Measurements from ENCODE around the gene RGL3. TPM values are rescaled to one million over a fixed set of nuclear protein-coding genes. Genes with fewer than 3 reads are reported as not detected.

The RGL3 gene
- total RNA-seq, 1 donor from 2014 or later = 9.2 TPM

DNA sequence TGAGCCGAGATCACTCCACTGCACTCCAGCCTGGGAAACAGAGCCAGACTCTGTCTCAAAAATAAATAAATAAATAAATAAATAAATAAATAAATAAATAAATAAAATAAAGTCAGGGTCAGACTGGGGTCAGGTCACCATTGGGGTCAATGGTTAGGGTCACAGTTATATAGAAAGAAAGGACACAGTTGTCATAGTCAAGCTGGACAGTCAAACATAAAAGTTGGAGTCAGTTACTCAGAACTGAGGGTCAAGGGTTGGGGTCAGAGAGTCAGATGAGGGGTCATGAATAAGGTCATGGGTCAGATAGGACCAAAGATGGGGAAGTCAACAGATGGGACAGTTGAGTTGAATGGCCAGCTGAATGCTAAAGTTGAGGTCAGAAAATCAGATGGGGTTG, 18.3 kb downstream of the RGL3 start:
- no peak for DNase-seq
- Histone ChIP-seq H3K36me3 (peaks cover 2% of the 10 kb centered on the region), H3K4me3 (no peak overlapping the region), H3K9me3 (replicated peaks) (no peaks in the 10 kb centered on the region), H3K27ac (replicated peaks) (no peak overlapping the region), H3K4me1 (peaks cover 12% of the 10 kb centered on the region), H3K27me3 (ENCODE audit: low read depth) (peaks cover under 1% of the 10 kb centered on the region)
- TF ChIP-seq, protein P1, sequence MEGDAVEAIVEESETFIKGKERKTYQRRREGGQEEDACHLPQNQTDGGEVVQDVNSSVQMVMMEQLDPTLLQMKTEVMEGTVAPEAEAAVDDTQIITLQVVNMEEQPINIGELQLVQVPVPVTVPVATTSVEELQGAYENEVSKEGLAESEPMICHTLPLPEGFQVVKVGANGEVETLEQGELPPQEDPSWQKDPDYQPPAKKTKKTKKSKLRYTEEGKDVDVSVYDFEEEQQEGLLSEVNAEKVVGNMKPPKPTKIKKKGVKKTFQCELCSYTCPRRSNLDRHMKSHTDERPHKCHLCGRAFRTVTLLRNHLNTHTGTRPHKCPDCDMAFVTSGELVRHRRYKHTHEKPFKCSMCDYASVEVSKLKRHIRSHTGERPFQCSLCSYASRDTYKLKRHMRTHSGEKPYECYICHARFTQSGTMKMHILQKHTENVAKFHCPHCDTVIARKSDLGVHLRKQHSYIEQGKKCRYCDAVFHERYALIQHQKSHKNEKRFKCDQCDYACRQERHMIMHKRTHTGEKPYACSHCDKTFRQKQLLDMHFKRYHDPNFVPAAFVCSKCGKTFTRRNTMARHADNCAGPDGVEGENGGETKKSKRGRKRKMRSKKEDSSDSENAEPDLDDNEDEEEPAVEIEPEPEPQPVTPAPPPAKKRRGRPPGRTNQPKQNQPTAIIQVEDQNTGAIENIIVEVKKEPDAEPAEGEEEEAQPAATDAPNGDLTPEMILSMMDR (IDR thresholded peaks at IDR 0.05; ENCODE audit: borderline replicate concordance) = no peak
- intact Hi-C loops (cut with micrococcal nuclease) = no loop called here

DNA sequence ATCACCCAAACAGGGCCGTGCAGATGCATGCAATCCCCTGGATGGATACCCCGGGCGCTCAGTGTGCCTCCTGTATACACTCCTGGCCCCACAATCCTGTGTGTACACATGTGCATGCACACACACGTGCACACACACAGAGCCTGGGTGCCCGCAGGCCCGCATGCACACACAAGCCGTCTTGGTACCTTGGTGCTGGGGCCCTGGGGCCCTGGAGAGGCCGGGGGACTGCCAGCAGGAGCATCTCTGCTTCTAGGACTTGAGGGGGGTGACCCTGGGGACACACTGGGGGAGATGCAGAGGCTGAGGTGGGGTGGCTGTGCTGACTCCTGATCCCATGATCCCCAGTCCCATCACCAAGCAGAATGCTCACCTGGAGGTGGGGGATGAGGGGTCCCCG, 19.4 kb downstream of the RGL3 start:
- Histone ChIP-seq H3K36me3 (peaks cover 2% of the 10 kb centered on the region), H3K4me3 (no peak overlapping the region), H3K4me1 (peaks cover 5% of the 10 kb centered on the region), H3K27ac (replicated peaks) (no peak overlapping the region), H3K9me3 (replicated peaks) (no peaks in the 10 kb centered on the region), H3K27me3 (ENCODE audit: low read depth) (no peaks in the 10 kb centered on the region)
- DNase-seq = no peak
- intact Hi-C loops (cut with micrococcal nuclease) = no loop called here
- TF ChIP-seq, protein P1 (IDR thresholded peaks at IDR 0.05; ENCODE audit: borderline replicate concordance) = no peak

DNA sequence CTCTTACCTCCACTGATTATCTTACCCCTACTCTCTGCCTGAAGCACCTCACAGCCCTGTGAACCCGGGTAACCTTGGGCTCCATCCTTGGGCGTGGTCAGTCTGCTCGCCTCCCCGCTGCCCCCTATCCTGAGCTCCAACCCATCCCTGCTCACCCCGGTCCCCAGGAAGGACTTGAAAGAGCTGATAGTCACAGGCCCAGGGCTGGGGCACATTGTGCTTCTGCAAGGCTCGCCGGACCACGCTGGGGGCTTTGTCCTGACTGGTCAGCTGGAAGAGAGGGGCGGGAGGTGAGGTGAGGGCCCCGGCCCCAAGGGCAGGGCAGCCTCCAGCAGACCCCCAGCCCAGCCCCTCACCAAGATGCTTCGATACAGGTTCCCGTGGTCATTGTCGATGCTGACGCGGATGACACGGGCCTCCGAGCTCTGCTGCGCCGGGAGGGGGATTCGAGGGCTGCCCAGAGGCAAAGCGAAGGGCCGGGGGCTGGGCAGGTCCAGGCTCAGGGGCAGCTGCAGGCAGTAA, 22.0 kb downstream of the RGL3 start:
- no peak overlapping the region for H3K27ac ChIP-seq (replicated peaks)
- intact Hi-C loops (cut with micrococcal nuclease) = no loop called here
- H3K27me3 ChIP-seq (ENCODE audit: low read depth) = peaks cover 4% of the 10 kb centered on the region
- H3K4me3 ChIP-seq = no peak overlapping the region
- no peaks in the 10 kb centered on the region for H3K9me3 ChIP-seq (replicated peaks)
- no peaks in the 10 kb centered on the region for H3K4me1 ChIP-seq
- H3K36me3 ChIP-seq = peaks cover 2% of the 10 kb centered on the region
- DNase-seq = no peak
- TF ChIP-seq, protein P1 (IDR thresholded peaks at IDR 0.05; ENCODE audit: borderline replicate concordance) = no peak

DNA sequence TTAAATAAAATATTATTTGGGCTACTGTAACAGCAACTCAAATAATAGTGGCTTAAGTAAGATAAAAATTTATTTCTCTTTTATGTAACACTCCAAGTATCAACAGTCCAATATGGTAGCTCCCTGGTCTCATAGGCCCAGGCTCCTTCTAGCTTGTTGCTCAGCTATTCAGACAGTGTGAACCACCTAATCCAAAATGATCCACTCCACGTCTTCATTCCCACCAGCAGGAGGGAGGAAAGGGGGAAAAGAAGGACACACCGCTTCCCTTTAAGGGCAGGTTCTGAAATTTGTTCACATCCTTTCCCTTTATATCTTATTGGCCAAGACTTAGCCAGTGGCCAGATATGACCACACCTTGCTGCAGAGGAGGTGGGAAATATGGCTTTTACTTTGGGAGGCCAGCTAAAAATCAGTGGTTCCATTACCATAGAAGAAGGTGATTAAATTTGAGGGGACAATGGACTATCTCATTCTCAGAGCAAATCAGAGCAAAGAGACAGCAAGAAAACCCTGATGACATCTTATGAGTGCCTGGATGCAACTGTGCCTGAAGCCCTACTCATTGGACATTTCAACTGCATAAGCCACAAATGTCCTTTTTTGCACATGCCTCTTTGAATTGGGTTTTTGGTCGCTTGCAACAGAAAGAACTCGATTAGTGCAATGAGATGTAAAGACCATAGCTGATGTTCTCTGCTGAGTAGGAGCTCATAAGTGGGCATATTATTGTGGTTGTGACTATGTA, 28.0 kb downstream of the RGL3 start:
- no peak for DNase-seq
- TF ChIP-seq, protein P1 (IDR thresholded peaks at IDR 0.05; ENCODE audit: borderline replicate concordance) = no peak
- peaks cover 4% of the 10 kb centered on the region for H3K27me3 ChIP-seq (ENCODE audit: low read depth)
- intact Hi-C loops (cut with micrococcal nuclease) = no loop called here
- no peaks in the 10 kb centered on the region for H3K36me3 ChIP-seq
- H3K4me3 ChIP-seq = no peak overlapping the region
- peaks cover 10% of the 10 kb centered on the region for H3K9me3 ChIP-seq (replicated peaks)
- H3K27ac ChIP-seq (replicated peaks) = no peak overlapping the region
- H3K4me1 ChIP-seq = no peaks in the 10 kb centered on the region

DNA sequence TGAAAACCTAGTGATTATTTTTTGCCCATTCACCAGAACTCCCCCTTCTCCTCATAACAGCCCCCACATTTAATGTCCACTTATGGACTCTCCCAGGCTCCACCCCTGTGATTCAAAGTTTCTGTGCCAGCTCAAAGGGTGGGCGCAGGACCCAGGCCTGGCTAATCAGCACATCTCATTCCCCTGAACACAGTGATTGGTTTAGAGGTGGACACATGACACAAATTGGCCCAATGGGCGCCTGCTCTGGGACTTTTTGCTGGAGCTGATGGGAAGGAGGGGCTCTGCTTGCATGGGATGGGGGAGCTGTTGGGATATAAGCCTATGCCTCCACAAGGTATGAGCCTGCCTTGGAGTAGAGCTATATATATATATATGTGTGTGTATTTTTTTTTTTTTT, 28.8 kb downstream of the RGL3 start:
- DNase-seq = no peak
- Histone ChIP-seq H3K4me1 (no peaks in the 10 kb centered on the region), H3K9me3 (replicated peaks) (peaks cover 10% of the 10 kb centered on the region), H3K4me3 (no peak overlapping the region), H3K27ac (replicated peaks) (no peak overlapping the region), H3K36me3 (no peaks in the 10 kb centered on the region), H3K27me3 (ENCODE audit: low read depth) (peaks cover 4% of the 10 kb centered on the region)
- TF ChIP-seq, protein P1 (IDR thresholded peaks at IDR 0.05; ENCODE audit: borderline replicate concordance) = no peak
- intact Hi-C loops (cut with micrococcal nuclease) = no loop called here
